GM20431 (cell line): ENCODE results near the gene BCL2L2.

Experiments used
- in situ Hi-C: fragments of 300-500 bp; cut with MseI, MboI; formaldehyde crosslinking; loops from one replicate; pipeline ENCODE4 v1.15.0; 2020; ENCODE audit warnings: low sequenced_read_pairs; ENCODE audit not compliant: unreplicated experiment

BCL2L2 gene

GRCh38 chr14:23299211-23299957 is 7.2 kb upstream of the BCL2L2 start:
- in situ Hi-C loops, result no loop called here

DNA sequence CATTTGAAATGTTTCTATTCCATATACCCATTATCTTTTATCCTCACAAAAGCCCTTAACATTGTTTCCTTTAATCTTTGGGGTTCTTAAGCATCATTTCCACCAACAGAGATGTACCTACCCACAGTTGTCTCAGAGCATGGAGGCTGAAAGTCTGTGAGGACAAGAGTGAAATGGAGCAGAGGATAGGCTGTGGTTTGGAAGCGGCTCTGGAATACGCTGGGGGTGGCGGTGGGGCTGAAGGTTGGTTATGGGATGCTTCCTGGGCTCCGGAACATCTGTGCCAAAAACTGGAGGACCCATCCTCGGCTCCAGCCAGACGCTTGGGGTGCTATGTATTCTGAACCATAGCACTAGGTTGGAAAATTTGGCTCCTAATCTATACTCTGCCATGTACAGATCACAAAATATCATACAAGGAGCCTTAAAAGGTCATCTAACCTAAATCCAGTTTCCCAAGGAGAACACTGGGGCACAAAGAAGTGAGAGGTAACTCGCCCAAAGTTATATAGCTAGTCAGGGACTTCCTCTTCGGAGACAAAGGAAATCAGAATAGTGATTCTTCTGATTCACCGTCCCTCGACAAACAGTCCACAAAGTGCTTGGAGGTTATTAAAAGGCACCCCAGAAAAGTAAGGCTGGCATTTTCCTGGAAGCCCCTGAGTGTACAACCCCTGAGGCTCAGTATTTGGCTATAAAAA is 6.5 kb upstream of the BCL2L2 start:
- in situ Hi-C loops, result no loop called here

- in situ Hi-C loops, result no loop called here
These were observed 5.9 kb upstream of the BCL2L2 start for GRCh38 chr14:23300687-23301223.

- in situ Hi-C loops, result no loop called here
These were observed 5.2 kb upstream of the BCL2L2 start for GRCh38 chr14:23301288-23301968.

- in situ Hi-C loops, result no loop called here
These were observed 4.7 kb upstream of the BCL2L2 start for GRCh38 chr14:23301969-23302289.

DNA sequence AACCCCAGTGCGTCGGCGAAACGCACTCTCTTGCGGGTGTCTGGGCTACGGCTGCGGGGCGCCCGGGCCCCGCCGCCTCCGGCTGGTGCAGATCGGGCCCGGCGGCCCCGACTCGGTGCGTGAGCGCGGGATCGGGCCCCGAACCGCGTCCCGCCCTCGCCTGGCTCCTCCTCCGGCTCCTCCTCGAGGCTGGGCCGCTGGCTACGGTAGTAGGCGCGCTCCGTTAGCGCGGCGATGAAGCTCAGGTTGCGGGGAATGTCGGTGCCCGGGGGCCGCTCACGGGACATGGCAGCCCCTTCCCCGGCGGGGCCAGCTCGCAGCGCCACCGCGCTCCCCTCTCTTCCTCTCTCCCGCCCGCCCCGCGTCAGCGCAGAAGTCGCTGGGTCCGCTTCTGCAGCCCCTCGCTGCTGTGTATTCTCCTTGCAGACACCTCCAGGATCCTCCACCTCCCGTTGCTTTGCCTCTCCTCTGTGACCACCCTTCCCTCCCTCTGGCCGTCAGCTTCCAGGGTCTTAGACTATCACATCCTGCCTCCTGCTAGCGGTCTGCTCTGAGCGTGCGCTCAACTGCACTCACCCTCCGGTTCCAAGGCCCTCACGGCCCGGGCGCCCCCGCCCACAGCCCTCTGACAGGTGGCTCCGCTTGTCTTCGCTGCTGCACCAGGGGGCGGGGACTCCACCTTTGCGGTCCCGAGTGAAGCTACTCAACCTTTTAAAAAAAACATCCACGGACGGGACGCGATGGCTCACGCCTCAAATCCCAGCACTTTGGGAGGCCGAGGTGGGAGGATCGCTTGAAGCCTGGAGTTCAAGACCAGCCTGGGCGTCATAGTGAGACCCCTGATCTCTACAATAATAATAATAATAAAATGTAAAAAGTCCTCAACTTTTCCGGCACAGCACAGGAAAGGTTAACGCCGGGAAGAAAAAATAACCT is 4.1 kb upstream of the BCL2L2 start, which contains the start of gene PPP1R3E:
Gene PPP1R3E, minus strand, starts transcription at position 570 of the 936 bp plus-strand sequence. Its CDS starts 283 bp downstream, at position 287.
- in situ Hi-C loops, result no loop called here

DNA sequence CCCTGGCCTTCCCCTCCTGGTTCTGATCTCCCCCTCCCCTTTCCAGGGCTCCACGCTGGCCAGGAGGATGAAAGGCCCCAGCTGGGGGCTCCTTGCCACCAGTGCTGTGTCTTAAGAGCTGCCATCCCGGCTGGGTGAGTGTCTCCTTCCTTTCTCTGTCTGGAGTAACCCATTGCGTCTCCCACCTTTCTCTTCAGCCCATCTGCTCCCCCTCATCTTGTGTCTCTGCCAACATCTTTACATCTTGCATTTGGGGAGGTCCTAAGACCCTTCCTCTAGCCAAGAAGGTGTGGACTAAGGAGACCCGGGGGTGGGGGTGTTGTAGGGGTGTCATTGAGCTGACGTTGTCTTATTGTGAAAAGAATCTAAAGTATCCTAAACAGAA is 505 bp downstream of the BCL2L2 start:
- in situ Hi-C loops, result no loop called here

GRCh38 chr14:23307687-23308644 is 1.3 kb downstream of the BCL2L2 start:
- in situ Hi-C loops, result no loop called here

GRCh38 chr14:23308721-23309445 is 2.2 kb downstream of the BCL2L2 start:
- in situ Hi-C loops, result no loop called here

DNA sequence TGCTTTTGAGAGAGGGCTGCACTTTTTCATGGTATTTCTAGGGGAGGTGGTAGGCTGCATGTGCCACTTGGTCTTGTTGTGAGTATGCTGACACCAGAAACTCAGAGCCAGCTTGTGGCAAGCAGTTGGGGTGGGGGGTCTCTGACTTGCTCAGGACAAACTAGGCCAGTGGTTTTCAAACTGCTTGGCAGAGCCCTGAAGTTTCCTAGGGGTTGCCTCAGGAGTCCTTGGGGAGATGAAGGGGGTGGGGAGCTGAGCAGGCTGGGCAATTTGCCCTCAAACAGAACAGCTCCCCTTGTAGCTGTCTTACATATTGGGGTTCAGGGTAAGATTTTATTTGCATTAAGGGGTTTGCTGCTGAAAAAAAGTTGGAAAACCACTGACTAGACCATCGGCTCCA is 3.9 kb downstream of the BCL2L2 start:
- in situ Hi-C loops, result no loop called here

DNA sequence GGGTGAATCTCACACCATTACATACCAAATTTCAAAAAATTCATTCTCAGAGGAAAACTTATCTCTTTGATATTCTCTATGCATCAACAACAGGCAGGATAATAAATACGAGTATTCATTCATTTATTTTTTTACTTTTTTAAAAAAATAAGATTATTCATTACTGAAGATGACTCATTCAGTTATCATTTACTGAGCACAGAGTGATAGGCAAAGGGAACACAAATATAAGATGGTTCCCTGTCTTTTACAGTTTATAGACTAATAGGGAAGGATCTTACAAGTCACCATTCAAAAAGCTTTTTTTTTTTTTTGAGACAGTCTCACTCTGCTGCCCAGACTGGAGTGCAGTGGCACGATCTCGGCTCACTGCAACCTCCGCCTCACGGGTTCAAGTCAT is 9.7 kb downstream of the BCL2L2 start:
- in situ Hi-C loops, result no loop called here

DNA sequence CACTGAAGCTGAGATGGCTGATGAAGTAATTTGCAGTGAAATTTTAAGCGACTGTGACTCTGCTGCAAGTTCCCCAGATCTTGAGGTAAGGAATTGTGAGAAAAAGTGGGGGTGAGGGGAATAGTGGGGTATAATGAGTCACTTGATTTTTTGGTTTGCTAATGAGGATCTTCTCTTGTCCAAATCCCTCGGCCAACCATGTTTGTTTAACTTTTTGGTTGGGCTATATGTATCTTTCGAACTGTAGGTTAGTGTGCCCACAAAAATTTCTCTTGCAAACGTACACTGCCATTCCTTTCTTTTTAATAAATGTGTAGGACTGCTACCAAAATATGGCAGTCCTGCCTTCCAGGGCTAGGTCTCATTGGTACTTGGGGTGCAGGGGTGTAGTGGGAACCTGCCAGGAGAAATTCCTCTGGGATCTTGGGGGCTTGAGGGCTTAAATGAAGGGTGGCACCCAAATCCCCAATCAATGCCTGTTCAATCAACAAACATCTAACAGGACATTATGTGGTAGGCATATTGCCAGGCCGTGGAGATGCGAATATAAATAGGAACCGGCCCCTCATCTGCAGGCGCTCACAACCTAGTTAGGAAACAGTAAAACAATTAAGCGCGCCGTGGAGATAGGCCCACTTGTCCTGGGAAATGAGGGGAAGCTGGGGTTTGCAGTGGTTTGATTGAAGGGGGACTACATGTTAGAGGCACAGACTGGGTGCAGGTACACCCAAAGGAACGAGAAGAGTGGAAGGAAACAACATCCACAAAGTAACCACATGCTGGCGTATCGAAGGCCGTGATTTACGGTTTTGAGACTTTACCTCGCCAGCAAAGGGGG is 13.3 kb downstream of the BCL2L2 start:
- in situ Hi-C loops, result no loop called here

GRCh38 chr14:23320584-23321571 is 14.2 kb downstream of the BCL2L2 start, which contains the start of gene PABPN1:
PABPN1 (plus strand) TSS chr14:23321457; CDS start chr14:23321470, 13 bp downstream.
- in situ Hi-C loops, result no loop called here

DNA sequence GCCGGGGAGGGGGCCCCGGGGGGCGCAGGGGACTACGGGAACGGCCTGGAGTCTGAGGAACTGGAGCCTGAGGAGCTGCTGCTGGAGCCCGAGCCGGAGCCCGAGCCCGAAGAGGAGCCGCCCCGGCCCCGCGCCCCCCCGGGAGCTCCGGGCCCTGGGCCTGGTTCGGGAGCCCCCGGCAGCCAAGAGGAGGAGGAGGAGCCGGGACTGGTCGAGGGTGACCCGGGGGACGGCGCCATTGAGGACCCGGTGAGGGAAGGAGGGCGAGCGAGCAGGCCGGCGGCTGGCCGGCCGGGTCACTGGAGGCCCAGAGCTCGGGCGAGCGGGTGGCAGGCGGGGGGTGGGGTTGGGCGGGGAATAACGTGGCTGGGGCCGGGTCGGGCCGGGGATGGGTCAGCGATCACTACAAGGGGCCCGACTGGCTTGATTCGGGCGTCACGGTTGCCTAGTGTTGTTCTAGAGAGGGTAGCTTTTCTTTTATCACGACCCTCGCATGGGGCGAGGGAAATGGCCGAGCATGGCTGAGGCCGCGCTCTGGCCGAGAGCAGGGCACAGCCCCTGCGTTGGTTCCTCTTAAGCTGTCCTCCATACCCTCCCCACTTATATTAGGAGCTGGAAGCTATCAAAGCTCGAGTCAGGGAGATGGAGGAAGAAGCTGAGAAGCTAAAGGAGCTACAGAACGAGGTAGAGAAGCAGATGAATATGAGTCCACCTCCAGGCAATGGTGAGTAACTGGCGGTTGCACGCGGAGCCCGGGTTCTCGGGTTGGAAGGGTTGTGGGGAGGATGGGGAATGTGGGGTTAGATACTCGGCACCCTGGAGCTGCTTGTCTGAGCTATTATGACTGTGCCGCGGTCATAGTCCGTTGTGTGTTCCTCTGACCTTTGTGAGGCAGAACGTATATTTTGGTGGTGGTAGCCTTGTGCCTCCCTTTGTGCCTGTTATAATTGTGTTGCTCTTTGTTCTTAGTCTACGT is 15.2 kb downstream of the BCL2L2 start:
- in situ Hi-C loops, result no loop called here
